OCI-LY3 (cell line): Measurements from ENCODE around the gene SLC39A5.

Experiments used
- H2AFZ ChIP-seq: fragments of 200-600, 300-600 bp; shearing (Covaris generic); 2 replicates; pipeline ENCODE4 v1.6.0; 2014; ENCODE audit warnings: antibody characterized with exemption, low read depth, low read length
- H3K27ac ChIP-seq: fragments of 200-600, 300-600 bp; sonication (generic); 2 replicates; pipeline ENCODE4 v1.5.1; 2014; ENCODE audit warnings: mild to moderate bottlenecking, low read length, moderate library complexity, mixed read lengths
- H3K27me3 ChIP-seq: fragments of 200-600, 300-600 bp; sonication (generic); 2 replicates; pipeline ENCODE4 v1.6.1; 2014; ENCODE audit warnings: low read depth, low read length, mixed read lengths
- H3K36me3 ChIP-seq: fragments of 200-600, 300-600 bp; sonication (generic); replicated peaks from 2 replicates; pipeline ENCODE3; 2014; ENCODE audit warnings: low read depth, low read length, mixed read lengths
- H3K4me1 ChIP-seq: fragments of 300-600, 200-600 bp; sonication (generic); 2 replicates; pipeline ENCODE4 v1.6.1; 2014; ENCODE audit warnings: low read length, mixed read lengths
- H3K4me2 ChIP-seq: fragments of 200-600, 300-600 bp; sonication (generic); 2 replicates; pipeline ENCODE4 v1.6.1; 2014; ENCODE audit warnings: low read length, mixed read lengths
- H3K4me3 ChIP-seq: fragments of 300-600, 200-600 bp; sonication (generic); 2 replicates; pipeline ENCODE4 v1.5.1; 2014; ENCODE audit warnings: antibody characterized with exemption, mild to moderate bottlenecking, low read length, moderate library complexity
- H3K79me2 ChIP-seq: fragments of 300-600, 200-600 bp; shearing (Covaris generic); 2 replicates; pipeline ENCODE4 v1.6.1; 2014; ENCODE audit warnings: mild to moderate bottlenecking, low read length, mixed read lengths
- H3K9ac ChIP-seq: fragments of 300-600, 200-600 bp; shearing (Covaris generic); 2 replicates; pipeline ENCODE4 v1.6.0; 2014; ENCODE audit warnings: mild to moderate bottlenecking, low read length, moderate library complexity
- H3K9me3 ChIP-seq: fragments of 200-600, 300-600 bp; shearing (Covaris generic); 2 replicates; pipeline ENCODE4 v1.6.1; 2014; ENCODE audit warnings: low read length, mixed read lengths; ENCODE audit not compliant: insufficient read depth
- H4K20me1 ChIP-seq: fragments of 200-600, 300-600 bp; sonication (generic); 2 replicates; pipeline ENCODE4 v1.6.1; 2016; ENCODE audit warnings: low read length, mixed read lengths; ENCODE audit not compliant: insufficient read depth
- CTCF ChIP-seq: fragments of 200-600, 300-600 bp; sonication (generic); IDR thresholded peaks from 2 replicates; pipeline ENCODE4 v1.5.1; 2014; ENCODE audit warnings: antibody characterized with exemption, low read length, low read depth
- EZH2phosphoT487 ChIP-seq: fragments of 200-600 bp; shearing (Covaris generic); IDR thresholded peaks from 2 replicates; pipeline ENCODE4 v1.6.1; 2018; ENCODE audit warnings: antibody characterized with exemption, mixed run types, low read depth

SLC39A5 gene

GRCh38 chr12:56189099-56189917 lies 40.5 kb upstream of the SLC39A5 start, which contains the start of gene SMARCC2:
Gene SMARCC2, minus strand, starts transcription at chr12:56189483. Its CDS starts 22 bp downstream, at chr12:56189461.
- peaks cover 19% of the 10 kb centered on the region for H3K4me1 ChIP-seq
- peaks cover 31% of the 10 kb centered on the region for H3K79me2 ChIP-seq
- peaks cover 21% of the 10 kb centered on the region for H3K36me3 ChIP-seq
- H4K20me1 ChIP-seq, result peaks cover 9% of the 10 kb centered on the region; the same call in 1 of the 2 replicates
- peak within 1 kb of the TSS; percentile 89 for H3K4me3 ChIP-seq
- peak within 1 kb of the TSS; percentile 74 for H3K27ac ChIP-seq
- peak within 1 kb of the TSS; percentile 94 for H3K9ac ChIP-seq
- H3K9me3 ChIP-seq, result no peaks in the 10 kb centered on the region
- H3K4me2 ChIP-seq, result peak within 1 kb of the TSS; percentile 95
- H2AFZ ChIP-seq, result peak within 1 kb of the TSS; percentile 96
- H3K27me3 ChIP-seq, result no peaks in the 10 kb centered on the region
- TF ChIP-seq EZH2phosphoT487 (no peak), CTCF (peak; percentile 67)

GRCh38 chr12:56189918-56190694 lies 39.7 kb upstream of the SLC39A5 start:
- no peaks in the 10 kb centered on the region for H3K9me3 ChIP-seq
- peak overlapping the region; percentile 94 for H3K9ac ChIP-seq
- H3K36me3 ChIP-seq, result peaks cover 14% of the 10 kb centered on the region
- TF ChIP-seq CTCF, result no peak
- TF ChIP-seq EZH2phosphoT487, result no peak
- peaks cover 9% of the 10 kb centered on the region; the same call in 1 of the 2 replicates for H4K20me1 ChIP-seq
- H3K4me2 ChIP-seq, result peak overlapping the region; percentile 71
- peaks cover 19% of the 10 kb centered on the region for H3K4me1 ChIP-seq
- peaks cover 31% of the 10 kb centered on the region for H3K79me2 ChIP-seq
- peak overlapping the region; percentile 96 for H2AFZ ChIP-seq
- peak overlapping the region; percentile 89 for H3K4me3 ChIP-seq
- no peaks in the 10 kb centered on the region for H3K27me3 ChIP-seq
- H3K27ac ChIP-seq, result peak overlapping the region; percentile 74

GRCh38 chr12:56190695-56191155 lies 39.1 kb upstream of the SLC39A5 start:
- H3K79me2 ChIP-seq, result peaks cover 31% of the 10 kb centered on the region
- H3K36me3 ChIP-seq, result peaks cover 12% of the 10 kb centered on the region
- peak overlapping the region; percentile 71 for H3K4me2 ChIP-seq
- H3K9me3 ChIP-seq, result no peaks in the 10 kb centered on the region
- TF ChIP-seq CTCF, result no peak
- H2AFZ ChIP-seq, result peak overlapping the region; percentile 67
- H3K4me3 ChIP-seq, result peak overlapping the region; percentile 89
- H3K27ac ChIP-seq, result no peak overlapping the region
- H3K4me1 ChIP-seq, result peaks cover 19% of the 10 kb centered on the region
- peaks cover 9% of the 10 kb centered on the region; the same call in 1 of the 2 replicates for H4K20me1 ChIP-seq
- peak overlapping the region; percentile 94 for H3K9ac ChIP-seq
- no peaks in the 10 kb centered on the region for H3K27me3 ChIP-seq

- Histone ChIP-seq H3K9ac (no peak overlapping the region), H2AFZ (0 out of 2 replicates have a peak overlapping the region, but pooled peaks have one; percentile 43), H3K79me2 (peaks cover 16% of the 10 kb centered on the region), H3K27me3 (no peaks in the 10 kb centered on the region), H3K4me3 (no peak overlapping the region), H4K20me1 (peaks cover 6% of the 10 kb centered on the region; the same call in 1 of the 2 replicates), H3K4me1 (peaks cover 17% of the 10 kb centered on the region), H3K9me3 (no peaks in the 10 kb centered on the region), H3K27ac (no peak overlapping the region), H3K36me3 (no peaks in the 10 kb centered on the region), H3K4me2 (no peak overlapping the region)
- TF ChIP-seq EZH2phosphoT487, result no peak
- TF ChIP-seq CTCF, result no peak
These were observed 37.3 kb upstream of the SLC39A5 start for GRCh38 chr12:56192582-56192981.
